Neural cell (in vitro differentiated cells): ENCODE data around the gene FAM210B. TPM values are rescaled to one million over a fixed set of nuclear protein-coding genes. Genes with fewer than 3 reads are reported as not detected.

Experiments
- H2AFZ ChIP-seq: fragments of 200-600, 300-800 bp; sonication (generic), shearing (Covaris generic); 2 replicates; pipeline ENCODE4 v1.6.0; 2014; ENCODE audit warnings: low read depth, mild to moderate bottlenecking, antibody characterized with exemption, low read length, moderate library complexity
- H3F3A ChIP-seq: fragments of 200-600 bp; shearing (Covaris generic); 2 replicates; pipeline ENCODE4 v1.6.1; 2016; ENCODE audit warnings: mild to moderate bottlenecking, moderate library complexity, mixed read lengths, antibody characterized with exemption, low read length; ENCODE audit not compliant: insufficient read depth, poor library complexity, severe bottlenecking
- H3K27ac ChIP-seq: fragments of 200-600, 300-800 bp; sonication (generic), shearing (Covaris generic); 2 replicates; pipeline ENCODE4 v1.5.1; 2014; ENCODE audit warnings: mild to moderate bottlenecking, low read length, moderate library complexity
- H3K27me3 ChIP-seq: fragments of 300-800, 200-600 bp; sonication (generic), shearing (Covaris generic); 2 replicates; pipeline ENCODE4 v1.6.0; 2014; ENCODE audit warnings: mild to moderate bottlenecking, low read depth, low read length, moderate library complexity; ENCODE audit not compliant: insufficient read depth
- H3K36me3 ChIP-seq: fragments of 300-800, 200-600 bp; sonication (generic), shearing (Covaris generic); 2 replicates; pipeline ENCODE4 v1.5.1; 2014; ENCODE audit warnings: mild to moderate bottlenecking, antibody characterized with exemption, low read length, moderate library complexity; ENCODE audit not compliant: insufficient read depth
- H3K4me2 ChIP-seq: fragments of 300-800, 200-600 bp; sonication (generic), shearing (Covaris generic); 2 replicates; pipeline ENCODE4 v1.6.0; 2014; ENCODE audit warnings: mild to moderate bottlenecking, low read length
- H3K4me3 ChIP-seq: fragments of 300-800, 200-600 bp; sonication (generic), shearing (Covaris generic); 2 replicates; pipeline ENCODE4 v1.5.1; 2014; ENCODE audit warnings: mild to moderate bottlenecking, low read length, moderate library complexity
- H3K79me2 ChIP-seq: fragments of 200-600 bp; shearing (Covaris generic); replicated peaks from 2 replicates; pipeline ENCODE4 v1.6.0; 2014; ENCODE audit warnings: mild to moderate bottlenecking, low read length, moderate library complexity; ENCODE audit not compliant: insufficient read depth
- H3K9ac ChIP-seq: fragments of 300-800, 200-600 bp; sonication (generic), shearing (Covaris generic); 2 replicates; pipeline ENCODE4 v1.6.1; 2016; ENCODE audit warnings: mild to moderate bottlenecking, low read length, mixed read lengths
- H3K9me2 ChIP-seq: fragments of 200-600 bp; shearing (Covaris generic); 2 replicates; pipeline ENCODE4 v1.6.1; 2016; ENCODE audit warnings: mild to moderate bottlenecking, low read length, mixed read lengths; ENCODE audit not compliant: insufficient read depth
- H3K9me3 ChIP-seq: fragments of 200-600, 300-800 bp; sonication (generic), shearing (Covaris generic); 2 replicates; pipeline ENCODE4 v1.6.1; 2016; ENCODE audit warnings: mild to moderate bottlenecking, mixed run types, low read length, moderate library complexity, mixed read lengths
- H4K20me1 ChIP-seq: fragments of 200-600 bp; shearing (Covaris generic); 2 replicates; pipeline ENCODE4 v1.6.1; 2016; ENCODE audit warnings: mild to moderate bottlenecking, mixed run types; ENCODE audit not compliant: insufficient read depth
- CTCF ChIP-seq: fragments of 450-650 bp; IDR thresholded peaks from 2 replicates; pipeline ENCODE4 v1.5.1; 2014; ENCODE audit warnings: antibody characterized with exemption, mild to moderate bottlenecking, moderate library complexity; ENCODE audit not compliant: poor library complexity, severe bottlenecking
- EP300 ChIP-seq: fragments of 450-650 bp; conservative IDR thresholded peaks from 2 replicates; pipeline ENCODE4 v1.6.1; 2014; ENCODE audit warnings: antibody characterized with exemption, mild to moderate bottlenecking, moderate library complexity; ENCODE audit not compliant: poor library complexity, severe bottlenecking
- EZH2 ChIP-seq: fragments of 200-600, 300-800 bp; shearing (Covaris generic), sonication (generic); IDR thresholded peaks from 2 replicates; pipeline ENCODE4 v1.6.1; 2014; ENCODE audit warnings: antibody characterized with exemption, low read length, borderline replicate concordance, mild to moderate bottlenecking; ENCODE audit not compliant: insufficient read depth, poor library complexity, severe bottlenecking
- MXI1 ChIP-seq: fragments of 450-650 bp; conservative IDR thresholded peaks from 2 replicates; pipeline ENCODE4 v1.6.1; 2014; ENCODE audit warnings: antibody characterized with exemption, mild to moderate bottlenecking; ENCODE audit not compliant: poor library complexity, severe bottlenecking
- POLR2AphosphoS5 ChIP-seq: IDR thresholded peaks from 2 replicates; pipeline ENCODE4 v1.6.1; 2012
- RAD21 ChIP-seq: fragments of 450-650 bp; conservative IDR thresholded peaks from 2 replicates; pipeline ENCODE4 v1.6.1; 2014; ENCODE audit warnings: antibody characterized with exemption, mild to moderate bottlenecking, moderate library complexity
- REST ChIP-seq: IDR thresholded peaks from 2 replicates; pipeline ENCODE4 v1.6.1; 2012; ENCODE audit warnings: borderline replicate concordance
- SMC3 ChIP-seq: fragments of 450-650 bp; conservative IDR thresholded peaks from 2 replicates; pipeline ENCODE4 v1.6.1; 2014; ENCODE audit warnings: antibody characterized with exemption, mild to moderate bottlenecking, moderate library complexity; ENCODE audit not compliant: poor library complexity
- TAF1 ChIP-seq: IDR thresholded peaks from 2 replicates; pipeline ENCODE4 v1.6.1; 2012; ENCODE audit warnings: low read depth
- polyA plus RNA-seq: library from polyadenylated mRNA; depleted of rRNA; stranded (reverse); fragments of >200 nt; gene quantifications from 2 replicates; pipeline ENCODE4 v1.2.3, GENCODE V29; 2014

Gene FAM210B
- polyA plus RNA-seq, 1 donor from 2014 or later, result 6.6 TPM

GRCh38 chr20:56352345-56353055 is 6.3 kb upstream of the FAM210B start:
- H4K20me1 ChIP-seq, result no peaks in the 10 kb centered on the region
- H3K9me2 ChIP-seq, result no peaks in the 10 kb centered on the region
- no peak overlapping the region for H3K4me3 ChIP-seq
- no peak for TF ChIP-seq RAD21
- TF ChIP-seq REST, result no peak
- no peak for TF ChIP-seq EP300
- TF ChIP-seq TAF1, result no peak
- no peak for TF ChIP-seq POLR2AphosphoS5
- TF ChIP-seq EZH2, result no peak
- no peak for TF ChIP-seq MXI1
- TF ChIP-seq SMC3, result no peak
- TF ChIP-seq CTCF, result no peak
- no peaks in the 10 kb centered on the region for H3K36me3 ChIP-seq
- H2AFZ ChIP-seq, result no peak overlapping the region
- H3K9ac ChIP-seq, result no peak overlapping the region
- H3F3A ChIP-seq, result no peaks in the 10 kb centered on the region
- H3K27me3 ChIP-seq, result no peaks in the 10 kb centered on the region
- H3K4me2 ChIP-seq, result no peak overlapping the region
- no peak overlapping the region for H3K27ac ChIP-seq
- H3K79me2 ChIP-seq, result no peaks in the 10 kb centered on the region
- no peaks in the 10 kb centered on the region for H3K9me3 ChIP-seq

- no peaks in the 10 kb centered on the region for H3K9me2 ChIP-seq
- H4K20me1 ChIP-seq, result no peaks in the 10 kb centered on the region
- H3K9me3 ChIP-seq, result no peaks in the 10 kb centered on the region
- no peak overlapping the region for H3K9ac ChIP-seq
- TF ChIP-seq EP300 (no peak), TAF1 (no peak), RAD21 (no peak), POLR2AphosphoS5 (no peak)
- no peak overlapping the region for H3K4me3 ChIP-seq
- no peak overlapping the region for H2AFZ ChIP-seq
- no peaks in the 10 kb centered on the region for H3K27me3 ChIP-seq
- H3K4me2 ChIP-seq, result no peak overlapping the region
- H3K27ac ChIP-seq, result no peak overlapping the region
- H3K36me3 ChIP-seq, result no peaks in the 10 kb centered on the region
- H3F3A ChIP-seq, result no peaks in the 10 kb centered on the region
- H3K79me2 ChIP-seq, result no peaks in the 10 kb centered on the region
Observed at GRCh38 chr20:56353356-56353755, 5.4 kb upstream of the FAM210B start.
